Stimulated activated effector memory CD8-positive, alpha-beta T cell treated with anti-CD3 and anti-CD28 coated beads, Interleukin-12 subunit alpha, Interleukin-12 subunit beta, amount 100 ng/mL, for 72 hours (primary cell): ENCODE measurements around the gene CTSE.
"Not testable (repeated sequence)": the region's sequence is repeated elsewhere in the genome, so short reads cannot be mapped to it uniquely, and the experiment has no call there.

Experiments
- ATAC-seq: fragments of 150-1000 bp; cut with Tn5 transposase; 2 replicates; pipeline ENCODE4 v1.10.0; 2021
- DNase-seq, 2 donors: peaks; one replicate each; pipeline ENCODE4 v3.0.0; 2021 to 2022; ENCODE audit warnings: low spot score in 2 of 2
- H3K27ac Mint-ChIP-seq: one replicate; pipeline ENCODE4 v1.8.0; 2022; ENCODE audit warnings: mild to moderate bottlenecking, mixed read lengths
- H3K36me3 Mint-ChIP-seq: one replicate; pipeline ENCODE4 v1.8.0; 2022; ENCODE audit warnings: mild to moderate bottlenecking, mixed read lengths
- H3K4me1 Mint-ChIP-seq: one replicate; pipeline ENCODE4 v1.8.0; 2022; ENCODE audit warnings: mixed read lengths
- H3K4me3 Mint-ChIP-seq: one replicate; pipeline ENCODE4 v1.8.0; 2022; ENCODE audit warnings: mild to moderate bottlenecking, mixed read lengths
- H3K9me3 Mint-ChIP-seq: one replicate; pipeline ENCODE4 v1.8.0; 2022; ENCODE audit warnings: mixed read lengths

CTSE gene

DNA sequence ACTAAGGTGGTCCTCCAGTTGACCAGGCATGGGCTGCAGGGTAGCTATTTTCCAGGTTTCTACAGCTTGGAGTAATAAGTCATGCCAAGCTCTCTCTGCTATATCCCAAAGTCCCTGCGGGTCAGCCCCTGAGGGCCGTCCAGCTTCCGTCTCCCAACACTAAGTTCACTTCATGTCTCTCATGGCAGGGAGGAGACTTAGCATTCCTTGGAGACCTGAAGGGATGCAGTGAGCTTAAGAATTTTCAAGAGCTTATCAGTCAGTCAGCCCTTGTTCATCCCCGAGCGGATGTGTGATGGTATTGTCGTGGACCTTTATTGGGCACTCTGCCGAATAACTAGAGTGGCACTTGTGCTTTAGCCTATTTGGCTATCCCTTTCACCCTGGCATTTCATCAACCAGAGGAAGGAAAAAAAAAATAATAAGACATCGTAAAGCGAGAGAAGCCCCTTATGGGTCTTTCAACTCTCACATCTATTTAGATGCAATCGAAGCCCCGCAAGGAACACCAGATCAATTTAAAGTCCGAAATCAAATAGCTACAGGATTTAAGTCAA lies 31.5 kb upstream of the CTSE start:
- DNase-seq, H3K27ac Mint-ChIP-seq, H3K9me3 Mint-ChIP-seq, H3K36me3 Mint-ChIP-seq, H3K4me3 Mint-ChIP-seq, ATAC-seq: not testable (repeated sequence)
- peaks cover 18% of the 10 kb centered on the region for H3K4me1 Mint-ChIP-seq

DNA sequence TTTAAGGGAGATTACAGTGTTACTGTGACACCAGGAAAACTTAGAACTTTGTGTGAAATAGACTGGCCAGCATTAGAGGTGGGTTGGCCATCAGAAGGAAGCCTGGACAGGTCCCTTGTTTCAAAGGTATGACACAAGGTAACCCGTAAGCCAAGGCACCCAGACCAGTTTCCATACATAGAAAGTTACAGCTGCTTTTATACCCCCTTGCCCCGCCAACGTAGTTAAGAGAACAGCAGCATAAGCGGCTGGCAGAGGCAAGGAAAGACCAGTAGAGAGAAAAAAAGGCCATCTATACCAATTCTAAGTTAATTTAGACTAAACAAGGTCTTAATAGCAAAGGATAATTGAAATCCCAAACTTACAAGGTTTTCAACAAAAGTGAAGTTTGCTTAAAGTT lies 29.9 kb upstream of the CTSE start:
- H3K9me3 Mint-ChIP-seq, ATAC-seq, DNase-seq, H3K36me3 Mint-ChIP-seq: not testable (repeated sequence)
- H3K27ac Mint-ChIP-seq = peak overlapping the region; percentile 18
- H3K4me1 Mint-ChIP-seq = peaks cover 23% of the 10 kb centered on the region
- H3K4me3 Mint-ChIP-seq = peak overlapping the region; percentile 30

GRCh38 chr1:206052919-206053610 lies 29.4 kb upstream of the CTSE start, which contains the start of gene RHEX:
Gene RHEX, plus strand, starts transcription at chr1:206053173. Its CDS starts 44,656 bp downstream, at chr1:206097829.
- Mint-ChIP-seq H3K4me3 (peak within 1 kb of the TSS; percentile 30), H3K4me1 (peaks cover 23% of the 10 kb centered on the region), H3K27ac (peak within 1 kb of the TSS; percentile 54)
- not testable (repeated sequence) for H3K36me3 Mint-ChIP-seq, H3K9me3 Mint-ChIP-seq, DNase-seq
- ATAC-seq = peak; percentile 63

- not testable (repeated sequence) for H3K9me3 Mint-ChIP-seq, H3K36me3 Mint-ChIP-seq, ATAC-seq, DNase-seq, H3K4me3 Mint-ChIP-seq
- peak overlapping the region; percentile 54 for H3K27ac Mint-ChIP-seq
- peaks cover 23% of the 10 kb centered on the region for H3K4me1 Mint-ChIP-seq
Measured at GRCh38 chr1:206052231-206052865, 28.7 kb upstream of the CTSE start.

- peak; percentile 86 for ATAC-seq
- H3K4me3 Mint-ChIP-seq = peak overlapping the region; percentile 33
- peak overlapping the region; percentile 23 for H3K27ac Mint-ChIP-seq
- H3K36me3 Mint-ChIP-seq = no peaks in the 10 kb centered on the region
- no peaks in the 10 kb centered on the region for H3K9me3 Mint-ChIP-seq
- peaks cover 23% of the 10 kb centered on the region for H3K4me1 Mint-ChIP-seq
- DNase-seq = no peak
Measured at GRCh38 chr1:206050655-206051235, 27.1 kb upstream of the CTSE start.

- DNase-seq (no peak), ATAC-seq (no peak)
- H3K4me1 Mint-ChIP-seq = peaks cover 23% of the 10 kb centered on the region
- no peak overlapping the region for H3K4me3 Mint-ChIP-seq
- no peaks in the 10 kb centered on the region for H3K36me3 Mint-ChIP-seq
- H3K9me3 Mint-ChIP-seq = no peaks in the 10 kb centered on the region
- H3K27ac Mint-ChIP-seq = no peak overlapping the region
Measured at GRCh38 chr1:206049919-206050600, 26.4 kb upstream of the CTSE start.

DNA sequence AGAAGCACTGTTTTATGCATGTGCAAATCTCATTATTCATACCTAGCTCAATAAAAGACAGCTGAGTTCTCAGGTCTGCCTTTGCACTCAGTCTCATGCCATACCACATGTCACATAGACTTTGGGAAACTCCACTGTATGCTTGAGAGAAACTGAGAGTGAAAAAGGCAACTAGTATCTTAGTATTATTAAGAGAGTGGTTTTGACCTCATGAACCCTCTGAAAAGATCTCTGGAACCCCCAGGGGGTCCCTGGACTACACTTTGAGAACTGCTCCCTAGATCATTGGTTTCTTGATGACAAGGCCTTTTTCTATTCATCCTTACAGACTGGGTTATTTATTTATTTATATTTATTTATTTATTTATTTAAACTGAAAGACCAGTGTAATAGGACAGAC lies 25.6 kb upstream of the CTSE start:
- H3K36me3 Mint-ChIP-seq = no peaks in the 10 kb centered on the region
- no peaks in the 10 kb centered on the region for H3K9me3 Mint-ChIP-seq
- ATAC-seq = peak; percentile 77
- H3K4me3 Mint-ChIP-seq = no peak overlapping the region
- peaks cover 23% of the 10 kb centered on the region for H3K4me1 Mint-ChIP-seq
- H3K27ac Mint-ChIP-seq = no peak overlapping the region
- DNase-seq = no peak

DNA sequence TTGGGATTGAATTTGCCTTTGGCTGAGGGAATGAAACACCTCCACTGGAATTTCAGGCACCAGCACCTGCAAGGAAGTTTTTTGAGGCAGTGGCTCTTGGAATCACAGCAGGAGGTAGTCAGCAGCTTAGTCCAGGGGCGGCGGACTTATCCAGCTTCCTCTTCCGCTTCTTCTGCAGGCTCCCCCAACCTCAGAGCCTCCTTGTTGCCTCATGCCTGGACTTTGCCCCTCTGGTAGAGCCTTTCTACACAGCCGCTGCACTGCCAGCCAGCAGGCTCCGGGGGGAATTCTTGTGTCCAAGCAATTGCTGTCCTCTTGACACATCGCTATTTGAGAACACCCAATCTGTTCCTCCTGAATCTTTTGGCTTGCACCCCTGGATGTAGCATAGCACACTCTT lies 24.9 kb upstream of the CTSE start:
- Mint-ChIP-seq H3K4me1 (peaks cover 23% of the 10 kb centered on the region), H3K9me3 (no peaks in the 10 kb centered on the region), H3K27ac (no peak overlapping the region), H3K4me3 (no peak overlapping the region), H3K36me3 (no peaks in the 10 kb centered on the region)
- DNase-seq = no peak
- no peak for ATAC-seq

DNA sequence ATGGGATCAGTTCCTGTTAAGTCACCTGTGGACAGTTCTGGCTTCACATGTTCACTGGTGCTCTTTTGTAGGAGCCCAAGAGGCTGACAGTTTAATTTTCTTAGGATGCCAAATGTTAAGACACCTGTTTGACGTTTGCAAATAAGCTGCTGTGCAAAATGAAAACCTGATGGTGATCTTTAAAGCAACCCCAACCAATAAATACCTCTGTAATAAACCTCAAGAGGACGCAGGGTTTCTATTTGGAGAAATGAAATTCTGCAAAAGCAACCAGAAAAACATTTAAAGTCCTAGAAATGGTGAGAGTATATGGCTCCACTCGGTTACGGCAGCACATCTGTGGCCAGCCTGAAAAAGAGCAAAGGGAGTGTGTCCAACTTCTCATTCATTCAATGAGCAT lies 23.6 kb upstream of the CTSE start:
- ATAC-seq = no peak

DNA sequence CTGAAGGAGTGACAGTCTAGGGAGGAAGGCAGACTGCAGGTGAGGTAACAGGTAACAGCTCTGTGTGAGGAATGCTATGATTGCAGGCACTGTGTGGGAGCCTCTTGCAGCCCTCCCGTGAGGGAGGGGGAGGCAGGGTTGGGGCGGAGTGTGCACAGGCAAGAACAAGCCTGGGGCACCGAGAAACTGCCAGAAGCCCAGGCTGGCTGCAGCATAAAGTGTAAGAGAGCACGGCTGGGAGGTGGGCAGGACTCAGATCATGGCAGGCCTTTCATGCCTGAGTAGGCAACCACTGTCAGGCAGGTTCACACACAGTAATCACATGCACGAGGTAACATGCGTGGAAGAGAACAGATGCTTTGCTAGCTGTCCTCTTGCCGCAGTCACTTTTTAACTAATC lies 17.9 kb upstream of the CTSE start:
- no peak overlapping the region for H3K4me3 Mint-ChIP-seq
- peak; percentile 55 for ATAC-seq
- no peak overlapping the region for H3K27ac Mint-ChIP-seq
- no peaks in the 10 kb centered on the region for H3K9me3 Mint-ChIP-seq
- H3K36me3 Mint-ChIP-seq = peaks cover 5% of the 10 kb centered on the region
- peaks cover 21% of the 10 kb centered on the region for H3K4me1 Mint-ChIP-seq
- DNase-seq = no peak

More for the DNA sequence above, 23.6 kb upstream of the CTSE start:
- Mint-ChIP-seq H3K27ac (no peak overlapping the region), H3K36me3 (no peaks in the 10 kb centered on the region), H3K4me3 (no peak overlapping the region), H3K9me3 (no peaks in the 10 kb centered on the region), H3K4me1 (peaks cover 15% of the 10 kb centered on the region)
- no peak for DNase-seq

GRCh38 chr1:206040328-206040727 lies 16.6 kb upstream of the CTSE start:
- no peak overlapping the region for H3K27ac Mint-ChIP-seq
- no peaks in the 10 kb centered on the region for H3K9me3 Mint-ChIP-seq
- peak overlapping the region; percentile 23 for H3K4me3 Mint-ChIP-seq
- peaks cover 5% of the 10 kb centered on the region for H3K36me3 Mint-ChIP-seq
- ATAC-seq (no peak), DNase-seq (peak in 1 of 2 donors; percentile 8)
- H3K4me1 Mint-ChIP-seq = peaks cover 21% of the 10 kb centered on the region

- H3K27ac Mint-ChIP-seq = peak overlapping the region; percentile 77
- H3K36me3 Mint-ChIP-seq = peaks cover 5% of the 10 kb centered on the region
Measured at GRCh38 chr1:206039046-206039973, 15.6 kb upstream of the CTSE start.

DNA sequence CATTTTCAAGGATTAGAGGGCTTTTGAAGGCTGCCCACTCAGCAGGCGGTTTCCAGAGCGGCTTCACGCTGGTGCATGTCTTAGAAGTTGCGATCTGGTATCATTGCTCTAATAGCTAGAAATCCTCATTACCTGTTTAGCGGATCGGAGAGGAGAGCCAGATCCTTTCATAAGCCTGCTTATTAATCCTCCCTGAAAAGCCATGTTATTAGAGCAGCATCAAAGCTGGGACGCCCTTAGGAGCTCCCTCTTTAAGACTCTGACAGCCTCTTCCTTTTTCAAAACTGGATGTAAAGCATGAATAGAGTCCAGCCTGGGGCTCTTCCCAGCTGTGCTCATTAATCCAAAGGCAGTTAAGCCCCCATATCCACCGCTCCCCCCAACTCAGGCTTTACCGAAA lies 13.9 kb upstream of the CTSE start:
- no peak overlapping the region for H3K27ac Mint-ChIP-seq
- peaks cover 5% of the 10 kb centered on the region for H3K36me3 Mint-ChIP-seq
- DNase-seq = no peak
- peaks cover 27% of the 10 kb centered on the region for H3K4me1 Mint-ChIP-seq
- no peak overlapping the region for H3K4me3 Mint-ChIP-seq
- no peaks in the 10 kb centered on the region for H3K9me3 Mint-ChIP-seq
- ATAC-seq = no peak

More at GRCh38 chr1:206039046-206039973, 15.6 kb upstream of the CTSE start:
- Mint-ChIP-seq H3K4me3 (peak overlapping the region; percentile 23), H3K9me3 (no peaks in the 10 kb centered on the region), H3K4me1 (peaks cover 27% of the 10 kb centered on the region)
- DNase-seq = peak in 1 of 2 donors; percentile 36
- ATAC-seq = peak; percentile 38

GRCh38 chr1:206036663-206037455 lies 13.2 kb upstream of the CTSE start:
- ATAC-seq = peak; percentile 44
- no peak overlapping the region for H3K27ac Mint-ChIP-seq
- peaks cover 27% of the 10 kb centered on the region for H3K4me1 Mint-ChIP-seq
- no peaks in the 10 kb centered on the region for H3K9me3 Mint-ChIP-seq
- H3K4me3 Mint-ChIP-seq = no peak overlapping the region
- DNase-seq = no peak
- H3K36me3 Mint-ChIP-seq = peaks cover 5% of the 10 kb centered on the region
